ENCODE measurements around the gene CTIF. TPM values are rescaled to one million over a fixed set of nuclear protein-coding genes. Genes with fewer than 3 reads are reported as not detected.

Gene CTIF
- total RNA-seq, 1 experiment from 2014 or later, result 26.5 TPM

DNA sequence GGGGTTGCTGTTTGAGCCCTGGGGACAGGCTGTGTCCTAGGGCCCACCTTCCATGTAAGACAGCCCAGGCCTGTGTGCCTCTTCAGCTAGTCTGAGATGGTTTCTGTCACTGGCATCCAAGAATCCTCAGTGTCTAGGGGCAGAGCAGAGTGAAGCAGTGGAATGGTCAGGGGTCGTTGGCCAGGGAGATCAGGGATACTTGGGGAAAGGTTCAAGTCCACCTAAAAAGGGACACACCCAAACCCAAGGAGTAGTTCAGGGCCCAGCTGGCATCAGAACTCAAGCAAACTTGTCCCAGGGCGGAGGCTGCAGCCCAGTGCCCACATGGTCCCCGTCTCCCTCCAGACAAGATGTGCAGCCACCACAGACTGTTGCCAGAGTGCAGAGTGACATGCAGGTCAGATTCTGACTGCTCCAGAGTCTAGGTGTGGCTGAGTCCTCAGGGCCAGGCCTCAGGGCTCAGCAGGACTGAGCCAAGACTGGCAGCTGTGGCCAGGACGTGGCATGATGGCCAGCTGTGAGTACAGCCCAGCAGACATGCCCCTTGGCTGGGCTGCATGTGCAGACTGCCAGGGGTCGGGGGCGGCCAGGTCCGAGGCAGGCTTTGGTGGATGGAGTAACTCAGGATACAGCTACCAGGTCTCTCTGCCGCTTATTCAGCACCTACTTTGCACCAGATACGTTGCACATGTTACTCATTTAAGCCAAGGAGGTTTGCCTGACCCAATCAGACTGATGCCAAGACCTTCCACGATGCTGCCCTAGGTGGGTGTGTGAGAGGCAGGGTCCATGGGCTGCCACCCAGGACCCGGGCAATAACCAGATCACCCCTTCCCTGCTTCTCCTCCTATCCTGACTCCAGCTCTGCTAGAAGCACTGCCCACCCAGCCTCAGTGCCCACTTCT lies 265.4 kb downstream of the CTIF start:
- ChIA-PET POLR2A (no interaction called here), CTCF (no interaction called here)
- no TSS peak for BruUV-seq (replicated peaks)
- H3K27ac ChIP-seq (ENCODE audit: low read length), result no peak overlapping the region
- H3K27me3 ChIP-seq (ENCODE audit: control insufficient read depth, insufficient read depth, low read length), result no peaks in the 10 kb centered on the region
- intact Hi-C loops (cut with micrococcal nuclease; ENCODE audit: unreplicated experiment), result no loop called here
- in situ Hi-C loops (cut with HindIII; ENCODE audit: low pct_unique_long_range_greater_than_20kb, low sequenced_read_pairs), result no loop called here
- H3K4me1 ChIP-seq (ENCODE audit: control insufficient read depth, insufficient read depth, low read length), result no peaks in the 10 kb centered on the region
- DNase-seq (ENCODE audit: low read depth, low spot score) (no peak), ATAC-seq (no peak)
- H3K36me3 ChIP-seq (ENCODE audit: control insufficient read depth, insufficient read depth, low read length), result no peaks in the 10 kb centered on the region
- no peaks in the 10 kb centered on the region for H3K9me3 ChIP-seq (ENCODE audit: control insufficient read depth, insufficient read depth, low read depth, low read length)
- no peak overlapping the region for H3K4me3 ChIP-seq (ENCODE audit: low read depth in 2 of 2, low read length in 2 of 2)
- TF ChIP-seq POLR2AphosphoS5 (IDR thresholded peaks at IDR 0.05; ENCODE audit: low read depth, low read length), result no peak
- TF ChIP-seq TCF7L2 (IDR thresholded peaks at IDR 0.05; ENCODE audit: low read depth, low read length), result no peak
- TF ChIP-seq, protein P1, sequence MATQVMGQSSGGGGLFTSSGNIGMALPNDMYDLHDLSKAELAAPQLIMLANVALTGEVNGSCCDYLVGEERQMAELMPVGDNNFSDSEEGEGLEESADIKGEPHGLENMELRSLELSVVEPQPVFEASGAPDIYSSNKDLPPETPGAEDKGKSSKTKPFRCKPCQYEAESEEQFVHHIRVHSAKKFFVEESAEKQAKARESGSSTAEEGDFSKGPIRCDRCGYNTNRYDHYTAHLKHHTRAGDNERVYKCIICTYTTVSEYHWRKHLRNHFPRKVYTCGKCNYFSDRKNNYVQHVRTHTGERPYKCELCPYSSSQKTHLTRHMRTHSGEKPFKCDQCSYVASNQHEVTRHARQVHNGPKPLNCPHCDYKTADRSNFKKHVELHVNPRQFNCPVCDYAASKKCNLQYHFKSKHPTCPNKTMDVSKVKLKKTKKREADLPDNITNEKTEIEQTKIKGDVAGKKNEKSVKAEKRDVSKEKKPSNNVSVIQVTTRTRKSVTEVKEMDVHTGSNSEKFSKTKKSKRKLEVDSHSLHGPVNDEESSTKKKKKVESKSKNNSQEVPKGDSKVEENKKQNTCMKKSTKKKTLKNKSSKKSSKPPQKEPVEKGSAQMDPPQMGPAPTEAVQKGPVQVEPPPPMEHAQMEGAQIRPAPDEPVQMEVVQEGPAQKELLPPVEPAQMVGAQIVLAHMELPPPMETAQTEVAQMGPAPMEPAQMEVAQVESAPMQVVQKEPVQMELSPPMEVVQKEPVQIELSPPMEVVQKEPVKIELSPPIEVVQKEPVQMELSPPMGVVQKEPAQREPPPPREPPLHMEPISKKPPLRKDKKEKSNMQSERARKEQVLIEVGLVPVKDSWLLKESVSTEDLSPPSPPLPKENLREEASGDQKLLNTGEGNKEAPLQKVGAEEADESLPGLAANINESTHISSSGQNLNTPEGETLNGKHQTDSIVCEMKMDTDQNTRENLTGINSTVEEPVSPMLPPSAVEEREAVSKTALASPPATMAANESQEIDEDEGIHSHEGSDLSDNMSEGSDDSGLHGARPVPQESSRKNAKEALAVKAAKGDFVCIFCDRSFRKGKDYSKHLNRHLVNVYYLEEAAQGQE (IDR thresholded peaks at IDR 0.05; ENCODE audit: insufficient read depth in 1 of 2, low read depth in 2 of 2, low read length in 1 of 2), result no peak
- TF ChIP-seq SIN3A (IDR thresholded peaks at IDR 0.05; ENCODE audit: borderline replicate concordance, insufficient read depth, low read depth, low read length), result no peak
- TF ChIP-seq CTCF (IDR thresholded peaks at IDR 0.05), result no peak

DNA sequence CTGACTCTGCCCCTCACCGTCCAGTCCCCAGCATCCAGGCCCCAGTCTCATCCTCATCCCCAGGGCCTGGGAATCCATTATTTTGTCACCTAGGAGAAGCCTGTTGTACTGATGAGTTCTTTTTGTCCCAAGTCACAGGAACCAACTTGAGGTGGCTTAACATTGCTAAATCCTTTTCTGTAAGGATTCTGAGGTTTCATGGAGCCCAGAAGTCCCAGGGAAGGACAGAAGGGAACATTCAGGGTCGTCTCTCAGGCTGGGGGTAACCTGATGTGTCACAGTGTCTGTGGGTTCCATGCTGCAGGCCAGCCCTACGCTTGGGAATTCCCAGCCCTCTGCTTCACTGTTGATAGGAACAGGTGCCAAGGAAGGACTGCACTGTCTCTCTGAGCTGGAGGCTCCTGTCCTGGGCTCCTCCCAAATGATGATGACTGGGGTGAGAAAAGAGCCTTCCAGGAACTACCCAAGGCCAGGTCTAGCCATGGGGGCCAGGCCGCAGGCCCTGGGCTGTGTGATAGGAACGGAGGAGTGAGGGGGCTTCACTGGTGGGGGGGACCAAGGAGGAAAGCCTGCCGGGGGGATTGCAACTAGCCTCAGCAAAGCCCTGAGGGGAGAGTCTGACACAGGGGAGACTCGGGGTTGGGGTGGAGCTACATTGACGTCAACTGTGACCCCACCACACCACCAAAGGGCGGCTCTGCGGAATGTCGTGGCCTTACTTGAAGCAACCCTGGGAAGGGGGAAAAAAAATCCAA lies 266.2 kb downstream of the CTIF start:
- Histone ChIP-seq H3K27ac (ENCODE audit: low read length) (no peak overlapping the region), H3K9me3 (ENCODE audit: control insufficient read depth, insufficient read depth, low read depth, low read length) (no peaks in the 10 kb centered on the region), H3K27me3 (ENCODE audit: control insufficient read depth, insufficient read depth, low read length) (no peaks in the 10 kb centered on the region), H3K36me3 (ENCODE audit: control insufficient read depth, insufficient read depth, low read length) (no peaks in the 10 kb centered on the region), H3K4me3 (ENCODE audit: low read depth in 2 of 2, low read length in 2 of 2) (no peak overlapping the region), H3K4me1 (ENCODE audit: control insufficient read depth, insufficient read depth, low read length) (no peaks in the 10 kb centered on the region)
- ChIA-PET POLR2A (no interaction called here), CTCF (no interaction called here)
- in situ Hi-C loops (cut with HindIII; ENCODE audit: low pct_unique_long_range_greater_than_20kb, low sequenced_read_pairs), result no loop called here
- no peak for ATAC-seq
- intact Hi-C loops (cut with micrococcal nuclease; ENCODE audit: unreplicated experiment), result no loop called here
- no TSS peak for BruUV-seq (replicated peaks)
- no peak for TF ChIP-seq CTCF (IDR thresholded peaks at IDR 0.05)
- no peak for TF ChIP-seq POLR2AphosphoS5 (IDR thresholded peaks at IDR 0.05; ENCODE audit: low read depth, low read length)
- TF ChIP-seq SIN3A (IDR thresholded peaks at IDR 0.05; ENCODE audit: borderline replicate concordance, insufficient read depth, low read depth, low read length), result no peak
- TF ChIP-seq, protein P1 (IDR thresholded peaks at IDR 0.05; ENCODE audit: insufficient read depth in 1 of 2, low read depth in 2 of 2, low read length in 1 of 2), result no peak
- no peak for DNase-seq (ENCODE audit: low read depth, low spot score)
